H9 (cell line): Measurements from ENCODE around the gene DSC2. TPM values are rescaled to one million over a fixed set of nuclear protein-coding genes. Genes with fewer than 3 reads are reported as not detected.

Source experiments
- DNase-seq: peaks from one replicate; pipeline ENCODE4 v3.0.0-alpha.2; 2017
- H2AFZ ChIP-seq: one replicate; pipeline ENCODE4 v1.6.1; 2013; ENCODE audit warnings: mild to moderate bottlenecking, low read length, control low read depth, moderate library complexity
- H2AK5ac ChIP-seq: 2 replicates; pipeline ENCODE4 v1.6.1; 2013; ENCODE audit warnings: low read length, control low read depth, mixed read lengths; ENCODE audit not compliant: insufficient read length
- H2BK120ac ChIP-seq: one replicate; pipeline ENCODE4 v1.6.1; 2013; ENCODE audit warnings: low read depth, mild to moderate bottlenecking, low read length, control low read depth, inconsistent platforms; ENCODE audit not compliant: poor library complexity, severe bottlenecking
- H2BK12ac ChIP-seq: 2 replicates; pipeline ENCODE4 v1.6.1; 2013; ENCODE audit warnings: low read length, control low read depth, mixed read lengths, low read depth; ENCODE audit not compliant: insufficient read length
- H2BK15ac ChIP-seq: 2 replicates; pipeline ENCODE4 v1.6.1; 2013; ENCODE audit warnings: low read depth, low read length, control low read depth
- H2BK20ac ChIP-seq: one replicate; pipeline ENCODE4 v1.6.1; 2013; ENCODE audit warnings: low read depth, mild to moderate bottlenecking, low read length, control low read depth, inconsistent platforms; ENCODE audit not compliant: poor library complexity, severe bottlenecking
- H2BK5ac ChIP-seq: 2 replicates; pipeline ENCODE4 v1.6.1; 2013; ENCODE audit warnings: low read length, control low read depth, mixed read lengths; ENCODE audit not compliant: insufficient read length
- H3K14ac ChIP-seq: 2 replicates; pipeline ENCODE4 v1.6.1; 2013; ENCODE audit warnings: low read length, control low read depth; ENCODE audit not compliant: insufficient read depth
- H3K18ac ChIP-seq: 2 replicates; pipeline ENCODE4 v1.6.1; 2013; ENCODE audit warnings: low read depth, mild to moderate bottlenecking, mixed read lengths, low read length, control low read depth; ENCODE audit not compliant: insufficient read length
- H3K23ac ChIP-seq: 2 replicates; pipeline ENCODE4 v1.6.1; 2013; ENCODE audit warnings: low read length, control low read depth, mixed read lengths, low read depth; ENCODE audit not compliant: insufficient read length
- H3K23me2 ChIP-seq: 2 replicates; pipeline ENCODE4 v1.6.1; 2013; ENCODE audit warnings: low read depth, mild to moderate bottlenecking, mixed read lengths, low read length, control low read depth; ENCODE audit not compliant: insufficient read length, poor library complexity, severe bottlenecking
- H3K27ac ChIP-seq: 2 replicates; pipeline ENCODE4 v1.5.1; 2013; ENCODE audit warnings: low read length, control low read depth, mixed read lengths, low read depth; ENCODE audit not compliant: insufficient read length
- H3K27me3 ChIP-seq: 2 replicates; pipeline ENCODE4 v1.6.1; 2013; ENCODE audit warnings: low read length, control low read depth, inconsistent platforms; ENCODE audit not compliant: insufficient read depth
- H3K4ac ChIP-seq: 2 replicates; pipeline ENCODE4 v1.6.1; 2013; ENCODE audit warnings: low read depth, mild to moderate bottlenecking, control low read depth, inconsistent platforms, low read length, moderate library complexity
- H3K4me1 ChIP-seq: 2 replicates; pipeline ENCODE4 v1.6.1; 2013; ENCODE audit warnings: low read length, control low read depth, inconsistent platforms; ENCODE audit not compliant: insufficient read depth
- H3K4me2 ChIP-seq: 2 replicates; pipeline ENCODE4 v1.6.1; 2013; ENCODE audit warnings: low read length, control low read depth, mixed read lengths; ENCODE audit not compliant: insufficient read length, insufficient read depth
- H3K56ac ChIP-seq: 2 replicates; pipeline ENCODE4 v1.6.1; 2013; ENCODE audit warnings: low read depth, mild to moderate bottlenecking, mixed read lengths, low read length, control low read depth; ENCODE audit not compliant: insufficient read length
- H3K79me1 ChIP-seq: 2 replicates; pipeline ENCODE4 v1.6.1; 2013; ENCODE audit warnings: low read depth, mild to moderate bottlenecking, moderate library complexity, low read length, control low read depth, inconsistent platforms; ENCODE audit not compliant: insufficient read depth, poor library complexity, severe bottlenecking
- H3K79me2 ChIP-seq: 2 replicates; pipeline ENCODE4 v1.6.1; 2013; ENCODE audit warnings: low read length, control low read depth, inconsistent platforms; ENCODE audit not compliant: insufficient read depth
- H3K9ac ChIP-seq: 2 replicates; pipeline ENCODE4 v1.6.1; 2013; ENCODE audit warnings: low read length, control low read depth, mixed read lengths; ENCODE audit not compliant: insufficient read length; ENCODE audit errors: extremely low read depth
- H3K9me3 ChIP-seq: one replicate; pipeline ENCODE4 v1.6.1; 2013; ENCODE audit warnings: low read depth, low read length, inconsistent platforms; ENCODE audit not compliant: control insufficient read depth
- H3T11ph ChIP-seq: one replicate; pipeline ENCODE4 v1.6.1; 2013; ENCODE audit warnings: mild to moderate bottlenecking, low read length, control low read depth, inconsistent platforms
- H4K20me1 ChIP-seq: one replicate; pipeline ENCODE4 v1.6.1; 2013; ENCODE audit not compliant: control insufficient read depth, insufficient read length, insufficient read depth
- H4K5ac ChIP-seq: 2 replicates; pipeline ENCODE4 v1.6.1; 2013; ENCODE audit warnings: low read depth, mild to moderate bottlenecking, mixed read lengths, low read length, control low read depth; ENCODE audit not compliant: insufficient read length
- H4K8ac ChIP-seq: replicated peaks from 2 replicates; pipeline ENCODE4 v1.6.1; 2013; ENCODE audit warnings: low read length, control low read depth, mixed read lengths, low read depth; ENCODE audit not compliant: insufficient read length
- H4K91ac ChIP-seq: 2 replicates; pipeline ENCODE4 v1.6.1; 2013; ENCODE audit warnings: low read depth, mild to moderate bottlenecking, moderate library complexity, mixed read lengths, low read length, control low read depth; ENCODE audit not compliant: insufficient read length
- H3K27ac Mint-ChIP-seq, 3 experiments: 2 replicates in 2 of 3; 3 replicates in 1 of 3; pipeline ENCODE4 v1.8.0; 2020 to 2021; ENCODE audit warnings: mixed read lengths in 3 of 3, mild to moderate bottlenecking in 1 of 3, moderate library complexity in 1 of 3
- H3K27me3 Mint-ChIP-seq: 2 replicates; pipeline ENCODE4 v1.8.0; 2021; ENCODE audit warnings: low read depth, mild to moderate bottlenecking, moderate library complexity, mixed read lengths
- H3K36me3 Mint-ChIP-seq, 3 experiments: 2 replicates in 2 of 3; 3 replicates in 1 of 3; pipeline ENCODE4 v1.8.0; 2020 to 2021; ENCODE audit warnings: low read depth in 3 of 3, mixed read lengths in 3 of 3; ENCODE audit not compliant: insufficient read depth in 1 of 3
- H3K4me1 Mint-ChIP-seq, 2 experiments: 2 replicates each; pipeline ENCODE4 v1.8.0; 2020; ENCODE audit warnings: mixed read lengths in 2 of 2
- H3K4me3 Mint-ChIP-seq, 2 experiments: 2 replicates in 1 of 2; 3 replicates in 1 of 2; pipeline ENCODE4 v1.8.0; 2020 to 2021; ENCODE audit warnings: mild to moderate bottlenecking in 2 of 2, mixed read lengths in 2 of 2, moderate library complexity in 1 of 2
- H3K9me3 Mint-ChIP-seq, 2 experiments: 2 replicates in 1 of 2; 3 replicates in 1 of 2; pipeline ENCODE4 v1.8.0; 2020; ENCODE audit warnings: mild to moderate bottlenecking in 2 of 2, mixed read lengths in 2 of 2, moderate library complexity in 1 of 2
- CTCF ChIP-seq: fragments of 200-600 bp; sonication (generic); conservative IDR thresholded peaks from 3 replicates; pipeline ENCODE4 v1.8.0; 2021; ENCODE audit warnings: antibody characterized with exemption, mild to moderate bottlenecking
- WGBS: extraction: QIAGEN DNeasy Blood & Tissue Kit; methylation state at CpG from one replicate; pipeline ENCODE4 v1.1.7; 2013; ENCODE audit warnings: missing lambda C conversion rate, low lambda C conversion rate, mixed read lengths; ENCODE audit not compliant: insufficient read length; ENCODE audit errors: extremely low coverage; 5-methylcytosine and 5-hydroxymethylcytosine counted together
- total RNA-seq: library from RNA; stranded (reverse); gene quantifications from 2 replicates; pipeline ENCODE4 v1.2.1, GENCODE V29; 2021

The DSC2 gene
- total RNA-seq, 1 experiment from 2014 or later, result 26.1 TPM

DNA sequence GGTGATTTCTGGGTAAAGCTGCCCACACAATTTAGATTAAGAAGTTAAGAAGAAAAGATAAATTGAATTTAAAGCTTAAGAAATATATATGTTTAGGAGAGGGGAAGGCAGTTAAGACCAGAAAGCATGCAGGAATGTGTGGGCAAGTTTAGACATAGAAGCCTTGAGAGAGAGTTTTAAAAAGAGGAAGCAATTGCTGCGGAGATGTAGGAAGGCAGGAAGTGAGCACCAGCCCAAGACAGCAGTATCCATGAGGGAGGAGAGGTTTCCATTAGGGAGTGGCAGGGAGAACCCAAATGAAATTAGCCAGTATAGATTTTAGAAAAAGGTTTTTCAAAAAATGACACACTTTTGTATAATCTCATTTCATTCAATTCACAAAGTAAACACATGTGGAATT is 24.3 kb downstream of the DSC2 start:
- H2BK15ac ChIP-seq, result no peak overlapping the region
- no peaks in the 10 kb centered on the region for H3K4me1 Mint-ChIP-seq

More for the DNA sequence above, 24.3 kb downstream of the DSC2 start:
- H2AFZ ChIP-seq, result no peak overlapping the region
- no peak for DNase-seq
- H3K18ac ChIP-seq, result no peak overlapping the region
- H3K27me3 ChIP-seq, result no peaks in the 10 kb centered on the region
- H4K8ac ChIP-seq, result no peak overlapping the region
- H3K23me2 ChIP-seq, result no peaks in the 10 kb centered on the region
- H3T11ph ChIP-seq, result no peak overlapping the region
- H3K27me3 Mint-ChIP-seq, result no peaks in the 10 kb centered on the region
- H2BK20ac ChIP-seq, result no peak overlapping the region
- H3K9me3 Mint-ChIP-seq, result no peaks in the 10 kb centered on the region
- no peak overlapping the region for H3K9ac ChIP-seq
- no peak overlapping the region for H3K4me3 Mint-ChIP-seq
- H3K23ac ChIP-seq, result no peak overlapping the region
- H4K91ac ChIP-seq, result no peak overlapping the region
- no peak overlapping the region for H2BK5ac ChIP-seq
- no peak overlapping the region for H3K14ac ChIP-seq
- H3K79me1 ChIP-seq, result no peaks in the 10 kb centered on the region
- H3K27ac Mint-ChIP-seq, result no peak overlapping the region; a peak in 1 of 7 replicates
- H3K56ac ChIP-seq, result no peak overlapping the region
- H2BK120ac ChIP-seq, result no peak overlapping the region
- no peaks in the 10 kb centered on the region for H3K4me1 ChIP-seq
- no CpG with 5 or more reads among the region's 1 CpG for WGBS
- H3K9me3 ChIP-seq, result no peaks in the 10 kb centered on the region
- no peak for TF ChIP-seq CTCF
- no peak overlapping the region for H3K27ac ChIP-seq
- no peaks in the 10 kb centered on the region for H4K20me1 ChIP-seq
- no peak overlapping the region for H3K4me2 ChIP-seq
- peaks cover 12 to 48% (median 39%) of the 10 kb centered on the region in 3 experiments; a peak in 6 of 7 replicates for H3K36me3 Mint-ChIP-seq
- H2AK5ac ChIP-seq, result no peak overlapping the region
- H3K4ac ChIP-seq, result no peak overlapping the region
- no peaks in the 10 kb centered on the region for H3K79me2 ChIP-seq
- H4K5ac ChIP-seq, result no peak overlapping the region
- H2BK12ac ChIP-seq, result no peak overlapping the region
